HUES64 (cell line): ENCODE results near the gene HIP1R. TPM values are rescaled to one million over a fixed set of nuclear protein-coding genes. Genes with fewer than 3 reads are reported as not detected.
"Not testable (repeated sequence)": the region's sequence is repeated elsewhere in the genome, so short reads cannot be mapped to it uniquely, and the experiment has no call there.

ENCODE experiments used
- H3K27ac ChIP-seq: 2 replicates; pipeline ENCODE4 v1.7.0; 2013; ENCODE audit warnings: low read depth, low read length, inconsistent platforms
- H3K27me3 ChIP-seq: 2 replicates; pipeline ENCODE4 v1.6.1; 2013; ENCODE audit warnings: mild to moderate bottlenecking, low read length; ENCODE audit not compliant: insufficient read depth
- H3K36me3 ChIP-seq: 2 replicates; pipeline ENCODE4 v1.6.1; 2013; ENCODE audit warnings: mild to moderate bottlenecking, low read length; ENCODE audit not compliant: insufficient read depth
- H3K4me1 ChIP-seq: 2 replicates; pipeline ENCODE4 v1.6.1; 2013; ENCODE audit warnings: mild to moderate bottlenecking, low read length, moderate library complexity; ENCODE audit not compliant: insufficient read depth
- H3K4me3 ChIP-seq: 2 replicates; pipeline ENCODE4 v1.5.1; 2013; ENCODE audit warnings: mild to moderate bottlenecking, low read length, moderate library complexity
- H3K9ac ChIP-seq: 2 replicates; pipeline ENCODE4 v1.6.1; 2013; ENCODE audit warnings: mild to moderate bottlenecking, low read depth, low read length
- H3K9me3 ChIP-seq: 2 replicates; pipeline ENCODE4 v1.6.1; 2013; ENCODE audit warnings: low read depth, low read length; ENCODE audit not compliant: insufficient read depth
- WGBS: fragments of 150-250, 120-280 bp; methylation state at CpG from one replicate; pipeline ENCODE4 v1.1.7; 2013; ENCODE audit warnings: missing lambda C conversion rate; 5-methylcytosine and 5-hydroxymethylcytosine counted together
- polyA plus RNA-seq, 2 experiments: library from polyadenylated mRNA; stranded (reverse); fragments of 50-300 nt; gene quantifications; one replicate each; pipeline ENCODE4 v1.2.3, GENCODE V29; 2013

Gene HIP1R
- 5.8 TPM for polyA plus RNA-seq (2013, experiment 1 of 2)
- polyA plus RNA-seq (2013, experiment 2 of 2) = 8.2 TPM

- WGBS = under 1% methylated on average over 63 of the region's 85 CpGs
- H3K27ac ChIP-seq = peak within 1 kb of the TSS; percentile 60; the same call in 1 of the 2 replicates
- H3K4me3 ChIP-seq = peak within 1 kb of the TSS; percentile 70
- peaks cover 33% of the 10 kb centered on the region for H3K27me3 ChIP-seq
- peak within 1 kb of the TSS; percentile 49 for H3K9ac ChIP-seq
- H3K9me3 ChIP-seq = no peaks in the 10 kb centered on the region
- peaks cover 10% of the 10 kb centered on the region; the same call in 1 of the 2 replicates for H3K4me1 ChIP-seq
- H3K36me3 ChIP-seq = no peaks in the 10 kb centered on the region
These were observed at the start of gene HIP1R for GRCh38 chr12:122834921-122835749. Gene HIP1R, plus strand, starts transcription at chr12:122835457. Its CDS starts 94 bp downstream, at chr12:122835551.

GRCh38 chr12:122785503-122785902 lies 49.8 kb upstream of the HIP1R start:
- no peaks in the 10 kb centered on the region for H3K9me3 ChIP-seq
- no peaks in the 10 kb centered on the region for H3K27me3 ChIP-seq
- H3K36me3 ChIP-seq = no peaks in the 10 kb centered on the region
- no peak overlapping the region for H3K4me3 ChIP-seq
- no peaks in the 10 kb centered on the region for H3K4me1 ChIP-seq
- WGBS = 94% methylated on average over 7 of the region's 7 CpGs
- no peak overlapping the region for H3K27ac ChIP-seq
- H3K9ac ChIP-seq = no peak overlapping the region

- Histone ChIP-seq H3K27ac (no peak overlapping the region), H3K9me3 (no peaks in the 10 kb centered on the region), H3K9ac (no peak overlapping the region), H3K4me1 (peaks cover 3% of the 10 kb centered on the region; the same call in 1 of the 2 replicates), H3K4me3 (no peak overlapping the region), H3K27me3 (no peaks in the 10 kb centered on the region), H3K36me3 (no peaks in the 10 kb centered on the region)
- WGBS = 90% methylated on average over 4 of the region's 4 CpGs
These were observed 46.9 kb upstream of the HIP1R start for GRCh38 chr12:122788387-122788786.

- H3K9ac ChIP-seq = no peak overlapping the region
- no peak overlapping the region for H3K27ac ChIP-seq
- H3K27me3 ChIP-seq = no peaks in the 10 kb centered on the region
- H3K4me3 ChIP-seq = no peak overlapping the region
- peaks cover 3% of the 10 kb centered on the region; the same call in 1 of the 2 replicates for H3K4me1 ChIP-seq
- 95% methylated on average over 4 of the region's 5 CpGs for WGBS
- H3K9me3 ChIP-seq = no peaks in the 10 kb centered on the region
- H3K36me3 ChIP-seq = no peaks in the 10 kb centered on the region
These were observed 45.6 kb upstream of the HIP1R start for GRCh38 chr12:122789637-122790036.

- no peaks in the 10 kb centered on the region for H3K9me3 ChIP-seq
- H3K27me3 ChIP-seq = no peaks in the 10 kb centered on the region
- H3K9ac ChIP-seq = no peak overlapping the region; the same call in 1 of the 2 replicates
- no peak overlapping the region for H3K27ac ChIP-seq
- peaks cover 3% of the 10 kb centered on the region; the same call in 1 of the 2 replicates for H3K4me1 ChIP-seq
- 65% methylated on average over 5 of the region's 5 CpGs for WGBS
- H3K4me3 ChIP-seq = no peak overlapping the region
- H3K36me3 ChIP-seq = no peaks in the 10 kb centered on the region
These were observed 44.7 kb upstream of the HIP1R start for GRCh38 chr12:122790393-122791075.

- Histone ChIP-seq H3K36me3 (no peaks in the 10 kb centered on the region), H3K9ac (no peak overlapping the region), H3K27ac (no peak overlapping the region), H3K27me3 (no peaks in the 10 kb centered on the region), H3K4me1 (peaks cover 3% of the 10 kb centered on the region; the same call in 1 of the 2 replicates), H3K9me3 (no peaks in the 10 kb centered on the region), H3K4me3 (no peak overlapping the region)
- 44% methylated on average over 9 of the region's 10 CpGs for WGBS
These were observed 41.6 kb upstream of the HIP1R start for GRCh38 chr12:122793685-122794106.

- WGBS = 56% methylated on average over 2 of the region's 4 CpGs
- Histone ChIP-seq H3K27ac (no peak overlapping the region), H3K27me3 (no peaks in the 10 kb centered on the region), H3K9ac (no peak overlapping the region), H3K9me3 (no peaks in the 10 kb centered on the region), H3K4me3 (no peak overlapping the region), H3K4me1 (peaks cover 1% of the 10 kb centered on the region; the same call in 1 of the 2 replicates), H3K36me3 (no peaks in the 10 kb centered on the region)
These were observed 39.5 kb upstream of the HIP1R start for GRCh38 chr12:122795807-122796206.

- H3K9ac ChIP-seq = no peak overlapping the region
- H3K9me3 ChIP-seq = no peaks in the 10 kb centered on the region
These were observed 35.5 kb upstream of the HIP1R start for GRCh38 chr12:122799641-122800243.

GRCh38 chr12:122803937-122804336 lies 31.3 kb upstream of the HIP1R start:
- no peaks in the 10 kb centered on the region for H3K4me1 ChIP-seq
- H3K9me3 ChIP-seq = no peaks in the 10 kb centered on the region
- no peak overlapping the region for H3K27ac ChIP-seq
- no peaks in the 10 kb centered on the region for H3K27me3 ChIP-seq
- WGBS = 92% methylated on average over 6 of the region's 7 CpGs
- no peaks in the 10 kb centered on the region for H3K36me3 ChIP-seq
- H3K9ac ChIP-seq = no peak overlapping the region
- H3K4me3 ChIP-seq = no peak overlapping the region

More at GRCh38 chr12:122799641-122800243, 35.5 kb upstream of the HIP1R start:
- H3K27me3 ChIP-seq = no peaks in the 10 kb centered on the region
- no peaks in the 10 kb centered on the region for H3K36me3 ChIP-seq
- H3K27ac ChIP-seq = no peak overlapping the region
- H3K4me1 ChIP-seq = no peaks in the 10 kb centered on the region
- 88% methylated on average over 13 of the region's 13 CpGs for WGBS
- no peak overlapping the region for H3K4me3 ChIP-seq

GRCh38 chr12:122804957-122805356 lies 30.3 kb upstream of the HIP1R start:
- H3K9ac ChIP-seq, H3K4me3 ChIP-seq: not testable (repeated sequence)
- WGBS = 91% methylated on average over 7 of the region's 9 CpGs

GRCh38 chr12:122807651-122808050 lies 27.6 kb upstream of the HIP1R start:
- Histone ChIP-seq H3K27ac (no peak overlapping the region), H3K9me3 (no peaks in the 10 kb centered on the region), H3K4me3 (no peak overlapping the region), H3K27me3 (no peaks in the 10 kb centered on the region), H3K36me3 (no peaks in the 10 kb centered on the region), H3K4me1 (no peaks in the 10 kb centered on the region), H3K9ac (no peak overlapping the region)
- 94% methylated on average over 1 of the region's 1 CpG for WGBS

More at GRCh38 chr12:122804957-122805356, 30.3 kb upstream of the HIP1R start:
- not testable (repeated sequence) for H3K36me3 ChIP-seq, H3K27ac ChIP-seq, H3K27me3 ChIP-seq, H3K4me1 ChIP-seq, H3K9me3 ChIP-seq
